Smooth muscle cell (in vitro differentiated cells): ENCODE data around the gene IRAK2. TPM values are rescaled to one million over a fixed set of nuclear protein-coding genes. Genes with fewer than 3 reads are reported as not detected.

ENCODE experiments used
- DNase-seq: peaks from one replicate; lab custom pipeline; 2025; ENCODE audit not compliant: unreplicated experiment; lab: John Stamatoyannopoulos, UW
- H2AFZ ChIP-seq: fragments of 200-600 bp; sonication (generic); 2 replicates; pipeline ENCODE4 v1.6.0; 2016; ENCODE audit warnings: antibody characterized with exemption, low read depth, mild to moderate bottlenecking
- H3F3A ChIP-seq: fragments of 200-600 bp; sonication (generic); 2 replicates; pipeline ENCODE4 v1.6.0; 2017; ENCODE audit warnings: antibody characterized with exemption, low read depth
- H3K27ac ChIP-seq: fragments of 200-600 bp; sonication (generic); 2 replicates; pipeline ENCODE4 v1.5.1; 2016; ENCODE audit warnings: low read depth, mild to moderate bottlenecking
- H3K27me3 ChIP-seq: fragments of 200-600 bp; sonication (generic); 2 replicates; pipeline ENCODE4 v1.6.1; 2016; ENCODE audit warnings: low read depth, mild to moderate bottlenecking
- H3K36me3 ChIP-seq: fragments of 200-600 bp; sonication (generic); 2 replicates; pipeline ENCODE4 v1.5.1; 2016; ENCODE audit warnings: low read depth
- H3K4me1 ChIP-seq: fragments of 200-600 bp; sonication (generic); 2 replicates; pipeline ENCODE4 v1.5.1; 2016; ENCODE audit warnings: low read depth
- H3K4me2 ChIP-seq: fragments of 200-600 bp; sonication (generic); 2 replicates; pipeline ENCODE4 v1.6.0; 2016; ENCODE audit warnings: mild to moderate bottlenecking
- H3K4me3 ChIP-seq: fragments of 200-600 bp; sonication (generic); 2 replicates; pipeline ENCODE4 v1.5.1; 2016; ENCODE audit warnings: mild to moderate bottlenecking
- H3K79me2 ChIP-seq: fragments of 200-600 bp; sonication (generic); 2 replicates; pipeline ENCODE4 v1.6.0; 2016; ENCODE audit warnings: low read depth, mild to moderate bottlenecking
- H3K9ac ChIP-seq: fragments of 200-600 bp; sonication (generic); 2 replicates; pipeline ENCODE4 v1.6.0; 2016; ENCODE audit warnings: low read depth
- H3K9me3 ChIP-seq: fragments of 200-600 bp; sonication (generic); replicated peaks from 2 replicates; pipeline ENCODE4 v1.5.1; 2016; ENCODE audit warnings: low read depth
- H4K20me1 ChIP-seq: fragments of 200-600 bp; sonication (generic); 2 replicates; pipeline ENCODE4 v1.6.0; 2016; ENCODE audit warnings: low read depth
- CTCF ChIP-seq: fragments of 200-600 bp; sonication (generic); IDR thresholded peaks from 2 replicates; pipeline ENCODE4 v1.5.1; 2017; ENCODE audit warnings: borderline replicate concordance, mild to moderate bottlenecking, antibody characterized with exemption; ENCODE audit not compliant: insufficient read depth, poor library complexity, severe bottlenecking
- WGBS: methylation state at CpG from one replicate; pipeline ENCODE4 v1.1.7; 2016; ENCODE audit warnings: low lambda C conversion rate; 5-methylcytosine and 5-hydroxymethylcytosine counted together
- polyA plus RNA-seq: library from polyadenylated mRNA; unstranded; fragments of >200 nt; fragmentation: Nextera tagmentation; extraction: Ambion mirVana; gene quantifications from 2 replicates; pipeline ENCODE4 v1.2.1, GENCODE V29; 2016
- total RNA-seq: library from RNA; depleted of rRNA; stranded (reverse); fragments of >200 nt; gene quantifications from 2 replicates; pipeline ENCODE4 v1.2.3, GENCODE V29; 2014

The IRAK2 gene
- total and polyA plus RNA-seq, 2 experiments from 2014 or later: 3.3 to 3.4 TPM

GRCh38 chr3:10279384-10280176, 114.9 kb downstream of the IRAK2 start:
- Histone ChIP-seq H3K9ac (no peak overlapping the region), H3K4me1 (peaks cover under 1% of the 10 kb centered on the region), H3K36me3 (peaks cover 4% of the 10 kb centered on the region), H3F3A (no peaks in the 10 kb centered on the region), H2AFZ (no peak overlapping the region), H3K79me2 (peaks cover 17% of the 10 kb centered on the region), H3K9me3 (no peaks in the 10 kb centered on the region), H3K27ac (no peak overlapping the region), H3K27me3 (no peaks in the 10 kb centered on the region), H4K20me1 (peaks cover 47% of the 10 kb centered on the region), H3K4me3 (no peak overlapping the region), H3K4me2 (no peak overlapping the region)
- DNase-seq: no peak
- no peak for TF ChIP-seq CTCF
- 87% methylated on average over 13 of the region's 13 CpGs for WGBS

GRCh38 chr3:10280177-10280529, 115.4 kb downstream of the IRAK2 start:
- Histone ChIP-seq H3K4me3 (no peak overlapping the region), H3K27ac (no peak overlapping the region), H4K20me1 (peaks cover 42% of the 10 kb centered on the region), H3K9me3 (no peaks in the 10 kb centered on the region), H2AFZ (no peak overlapping the region), H3K36me3 (peaks cover 4% of the 10 kb centered on the region), H3K4me2 (no peak overlapping the region), H3K4me1 (peaks cover 6% of the 10 kb centered on the region), H3F3A (no peaks in the 10 kb centered on the region), H3K79me2 (peaks cover 12% of the 10 kb centered on the region), H3K27me3 (no peaks in the 10 kb centered on the region), H3K9ac (no peak overlapping the region)
- no peak for TF ChIP-seq CTCF
- DNase-seq: no peak
- 87% methylated on average over 5 of the region's 5 CpGs for WGBS

GRCh38 chr3:10280571-10280970, 115.9 kb downstream of the IRAK2 start:
- Histone ChIP-seq H3K9me3 (no peaks in the 10 kb centered on the region), H3K27me3 (no peaks in the 10 kb centered on the region), H3K9ac (no peak overlapping the region), H3K4me1 (peaks cover 11% of the 10 kb centered on the region), H3K79me2 (peaks cover 9% of the 10 kb centered on the region), H3K36me3 (peaks cover 4% of the 10 kb centered on the region), H4K20me1 (peaks cover 38% of the 10 kb centered on the region), H3K4me3 (no peak overlapping the region), H3F3A (no peaks in the 10 kb centered on the region), H2AFZ (no peak overlapping the region), H3K27ac (no peak overlapping the region), H3K4me2 (no peak overlapping the region)
- WGBS: 97% methylated on average over 6 of the region's 6 CpGs
- DNase-seq: no peak
- TF ChIP-seq CTCF: no peak

DNA sequence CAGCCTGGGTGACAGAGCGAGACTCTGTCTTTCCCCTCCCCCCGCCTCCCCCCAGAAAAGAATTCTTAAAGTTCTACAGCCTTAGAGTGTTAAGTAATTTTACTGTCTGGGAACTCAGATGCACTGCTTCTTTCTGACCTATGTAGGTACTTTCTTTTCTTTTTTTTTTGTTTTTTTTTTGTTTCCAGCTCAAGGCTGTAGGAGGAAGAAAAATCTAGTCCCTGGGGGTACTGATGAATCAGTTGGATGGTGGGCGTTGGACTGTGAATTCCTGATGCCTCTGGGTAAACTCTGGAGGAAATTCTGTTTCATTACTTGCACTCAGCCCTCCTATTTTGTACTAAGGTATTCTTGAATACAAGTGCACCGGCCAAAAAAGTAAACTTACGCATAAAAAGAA, 117.2 kb downstream of the IRAK2 start:
- peaks cover 24% of the 10 kb centered on the region for H4K20me1 ChIP-seq
- H2AFZ ChIP-seq: no peak overlapping the region
- peaks cover 16% of the 10 kb centered on the region for H3K4me1 ChIP-seq
- no peaks in the 10 kb centered on the region for H3F3A ChIP-seq
- H3K4me3 ChIP-seq: no peak overlapping the region
- H3K9ac ChIP-seq: no peak overlapping the region
- no peak for DNase-seq
- H3K79me2 ChIP-seq: no peaks in the 10 kb centered on the region
- peak overlapping the region; percentile 15 for H3K4me2 ChIP-seq
- H3K36me3 ChIP-seq: peaks cover 4% of the 10 kb centered on the region
- 78% methylated on average over 5 of the region's 5 CpGs for WGBS
- TF ChIP-seq CTCF: no peak
- no peaks in the 10 kb centered on the region for H3K9me3 ChIP-seq
- H3K27me3 ChIP-seq: no peaks in the 10 kb centered on the region
- H3K27ac ChIP-seq: peak overlapping the region; percentile 44
